ENCODE measurements around the gene CDK12. TPM values are rescaled to one million over a fixed set of nuclear protein-coding genes. Genes with fewer than 3 reads are reported as not detected.

The CDK12 gene
- total and polyA plus RNA-seq, 9 of the 15 experiments (the other 6 are each of a cell fraction or from before 2014, with no cell fraction given), result 3.4 to 65.6 (median 36.8) TPM

GRCh38 chr17:39536468-39536867, 75.2 kb downstream of the CDK12 start (continued):
- TF ChIP-seq FOXJ2 (tag; IDR thresholded peaks at IDR 0.05) (no peak), MEF2D (tag; conservative IDR thresholded peaks at IDR 0.05; ENCODE audit: low read depth) (no peak), MCM3 (IDR thresholded peaks at IDR 0.05) (no peak), SAFB2 (IDR thresholded peaks at IDR 0.05; ENCODE audit: borderline replicate concordance, low read depth, low read length, severe bottlenecking) (no peak), CBX8 (IDR thresholded peaks at IDR 0.05; ENCODE audit: borderline replicate concordance, extremely low read depth, low read depth, low read length, poor library complexity, severe bottlenecking) (no peak), CBFA2T3 (IDR thresholded peaks at IDR 0.05) (peak; percentile 72), XRCC4 (IDR thresholded peaks at IDR 0.05; ENCODE audit: extremely low read depth, insufficient read depth, insufficient read length) (no peak), ZNF143 (CRISPR knock-in tag; IDR thresholded peaks at IDR 0.05) (no peak), TFAP4 (CRISPR knock-in tag; IDR thresholded peaks at IDR 0.05; ENCODE audit: borderline replicate concordance) (no peak), ZNF318 (IDR thresholded peaks at IDR 0.05; ENCODE audit: borderline replicate concordance in 1 of 2, low read depth in 1 of 2) (no peak), SREBF1 (IDR thresholded peaks at IDR 0.05; ENCODE audit: borderline replicate concordance, low read depth, low read length) (no peak), ZBTB5 (IDR thresholded peaks at IDR 0.05) (no peak), SNRNP70 (optimal IDR thresholded peaks at IDR 0.05; ENCODE audit: low read depth, low read length) (no peak), BRF1 (IDR thresholded peaks at IDR 0.05; ENCODE audit: borderline replicate concordance, extremely low read depth, insufficient read length) (no peak), ZNF316 (IDR thresholded peaks at IDR 0.05) (no peak), ZNF140 (CRISPR knock-in tag; IDR thresholded peaks at IDR 0.05) (no peak), MXI1 (IDR thresholded peaks at IDR 0.05; ENCODE audit: low read depth, low read length) (no peak), FOSL1 (tag; conservative IDR thresholded peaks at IDR 0.05) (peak; percentile 29; the same call in 1 of the 2 replicates), PTRF (tag; IDR thresholded peaks at IDR 0.05) (no peak)

All from K562 (cell line).